T-helper 17 cell (primary cell): ENCODE results near the gene NUDCD3. TPM values are rescaled to one million over a fixed set of nuclear protein-coding genes. Genes with fewer than 3 reads are reported as not detected.

Experiments
- ATAC-seq: fragments of 150-1000 bp; cut with Tn5 transposase; 2 replicates; pipeline ENCODE4 v1.10.0; 2021; ENCODE audit warnings: mild to moderate bottlenecking, moderate library complexity
- DNase-seq, 3 donors: peaks; one replicate each; pipeline versions ENCODE4 v3.0.0 to v3.0.0-alpha.2; 2020 to 2021
- H3K9me3 ChIP-seq: one replicate; pipeline ENCODE4 v1.7.0; 2013; ENCODE audit warnings: low read length, mild to moderate bottlenecking; ENCODE audit not compliant: control insufficient read depth, poor library complexity, severe bottlenecking
- H3K27ac Mint-ChIP-seq: one replicate; pipeline ENCODE4 v1.8.0; 2022; ENCODE audit warnings: mild to moderate bottlenecking, moderate library complexity, mixed read lengths
- H3K27me3 Mint-ChIP-seq: one replicate; pipeline ENCODE4 v1.8.0; 2022; ENCODE audit warnings: mixed read lengths
- H3K36me3 Mint-ChIP-seq: one replicate; pipeline ENCODE4 v1.8.0; 2022; ENCODE audit warnings: low read depth, mixed read lengths
- H3K4me1 Mint-ChIP-seq: one replicate; pipeline ENCODE4 v1.8.0; 2022; ENCODE audit warnings: mild to moderate bottlenecking, mixed read lengths
- H3K4me3 Mint-ChIP-seq: one replicate; pipeline ENCODE4 v1.8.0; 2022; ENCODE audit warnings: mild to moderate bottlenecking, moderate library complexity, mixed read lengths
- total RNA-seq, 4 donors: library from RNA in 2 of 4; stranded (reverse) in 2 of 4; gene quantifications; one replicate each; pipeline ENCODE4 v1.2.3 and lab custom pipeline; 2022 to 2026

NUDCD3 gene
- total RNA-seq, 2 donors from 2014 or later: 61.4 to 69.2 TPM

- peaks cover 8% of the 10 kb centered on the region for H3K4me1 Mint-ChIP-seq
- ATAC-seq (no peak), DNase-seq (no peak)
- no peaks in the 10 kb centered on the region for H3K36me3 Mint-ChIP-seq
- H3K9me3 ChIP-seq: peaks cover 2% of the 10 kb centered on the region
- H3K27me3 Mint-ChIP-seq: no peaks in the 10 kb centered on the region
- no peak overlapping the region for H3K27ac Mint-ChIP-seq
- H3K4me3 Mint-ChIP-seq: no peak overlapping the region
Observed at GRCh38 chr7:44531421-44532380, 41.2 kb upstream of the NUDCD3 start.

DNA sequence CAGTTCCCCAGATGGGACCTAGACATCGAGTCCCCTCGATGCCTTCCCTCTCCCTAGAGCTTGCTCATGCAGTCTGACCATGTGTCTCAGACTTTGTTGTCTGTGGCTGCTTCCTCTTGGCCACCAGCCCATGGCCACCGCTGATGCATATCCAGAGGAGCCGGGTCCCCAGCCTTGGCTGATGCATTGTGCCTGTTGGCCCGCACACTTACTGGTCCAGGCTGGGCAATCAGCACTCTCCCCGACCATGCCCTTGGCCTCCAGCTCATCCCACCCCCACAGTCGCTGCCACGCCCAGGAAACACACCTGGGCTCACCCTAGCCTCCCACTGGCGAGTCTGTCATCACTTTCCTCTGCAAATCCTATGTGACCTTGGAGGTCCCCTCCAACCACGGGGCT is 40.5 kb upstream of the NUDCD3 start:
- no peak overlapping the region for H3K4me3 Mint-ChIP-seq
- DNase-seq (no peak), ATAC-seq (no peak)
- no peaks in the 10 kb centered on the region for H3K27me3 Mint-ChIP-seq
- H3K9me3 ChIP-seq: peaks cover 2% of the 10 kb centered on the region
- peak overlapping the region; percentile 34 for H3K27ac Mint-ChIP-seq
- no peaks in the 10 kb centered on the region for H3K36me3 Mint-ChIP-seq
- H3K4me1 Mint-ChIP-seq: peaks cover 8% of the 10 kb centered on the region

GRCh38 chr7:44524811-44525388 is 34.4 kb upstream of the NUDCD3 start:
- no peak for ATAC-seq
- H3K9me3 ChIP-seq: peaks cover 2% of the 10 kb centered on the region
- no peak overlapping the region for H3K4me3 Mint-ChIP-seq
- DNase-seq: no peak
- peaks cover 3% of the 10 kb centered on the region for H3K36me3 Mint-ChIP-seq
- no peaks in the 10 kb centered on the region for H3K4me1 Mint-ChIP-seq
- peaks cover 18% of the 10 kb centered on the region for H3K27me3 Mint-ChIP-seq
- H3K27ac Mint-ChIP-seq: no peak overlapping the region

DNA sequence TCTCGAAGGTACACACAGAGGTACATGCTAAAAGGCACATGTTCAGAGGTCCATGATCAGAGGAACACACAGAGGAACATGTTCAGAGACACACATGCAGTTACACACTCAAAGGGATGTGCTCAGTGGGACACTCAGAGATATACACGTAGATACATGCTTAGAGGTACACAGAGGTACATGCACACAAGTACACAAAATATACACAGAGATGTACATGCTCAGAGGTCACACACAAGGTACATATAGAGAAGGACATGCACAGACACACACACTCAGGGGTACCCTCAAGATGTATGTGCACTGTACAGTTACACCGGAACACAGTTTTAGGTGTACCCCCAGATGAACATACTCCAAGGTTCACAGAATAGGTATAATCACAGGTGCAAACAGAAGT is 31.9 kb upstream of the NUDCD3 start:
- peaks cover 2% of the 10 kb centered on the region for H3K9me3 ChIP-seq
- Mint-ChIP-seq H3K27ac (no peak overlapping the region), H3K27me3 (peaks cover 29% of the 10 kb centered on the region), H3K4me3 (no peak overlapping the region), H3K4me1 (peaks cover 2% of the 10 kb centered on the region), H3K36me3 (peaks cover 3% of the 10 kb centered on the region)
- DNase-seq (no peak), ATAC-seq (no peak)

DNA sequence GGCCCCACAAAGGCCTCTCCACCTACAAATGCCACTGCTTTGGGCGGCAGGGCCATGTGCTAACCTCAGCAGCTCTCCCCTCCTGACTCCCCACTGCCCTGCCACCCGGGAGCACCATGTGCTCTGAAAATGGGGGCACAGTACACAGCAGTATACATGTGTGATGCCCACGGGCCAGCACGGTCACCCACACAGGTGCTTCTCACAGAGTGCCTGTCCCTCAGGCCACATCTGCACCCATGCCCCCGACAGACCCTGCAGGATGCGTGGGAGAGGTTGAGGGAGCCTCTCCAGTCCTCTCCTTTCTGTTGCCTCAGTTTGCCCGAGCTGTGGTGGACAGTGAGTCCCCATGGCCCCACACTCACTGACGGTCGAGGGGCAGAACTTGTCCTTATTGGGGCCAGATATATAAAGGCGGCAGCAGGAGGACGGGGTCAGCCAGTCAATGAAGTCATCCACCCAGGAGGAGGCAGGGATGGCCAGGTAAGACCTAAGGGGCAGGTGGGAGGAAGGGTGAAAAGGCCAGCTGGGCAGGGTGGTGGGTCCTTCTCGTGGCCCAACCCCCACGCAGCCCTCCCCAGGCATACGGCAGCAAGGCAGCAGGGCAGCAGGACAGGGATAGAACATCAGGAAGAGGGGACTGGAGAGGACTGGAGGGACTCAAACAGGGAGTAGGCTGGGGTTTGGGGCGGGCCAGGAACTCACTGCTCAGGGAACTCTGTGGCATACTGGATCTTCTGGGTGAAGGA is 31.1 kb upstream of the NUDCD3 start:
- H3K4me1 Mint-ChIP-seq: peaks cover 2% of the 10 kb centered on the region
- peaks cover 3% of the 10 kb centered on the region for H3K36me3 Mint-ChIP-seq

DNA sequence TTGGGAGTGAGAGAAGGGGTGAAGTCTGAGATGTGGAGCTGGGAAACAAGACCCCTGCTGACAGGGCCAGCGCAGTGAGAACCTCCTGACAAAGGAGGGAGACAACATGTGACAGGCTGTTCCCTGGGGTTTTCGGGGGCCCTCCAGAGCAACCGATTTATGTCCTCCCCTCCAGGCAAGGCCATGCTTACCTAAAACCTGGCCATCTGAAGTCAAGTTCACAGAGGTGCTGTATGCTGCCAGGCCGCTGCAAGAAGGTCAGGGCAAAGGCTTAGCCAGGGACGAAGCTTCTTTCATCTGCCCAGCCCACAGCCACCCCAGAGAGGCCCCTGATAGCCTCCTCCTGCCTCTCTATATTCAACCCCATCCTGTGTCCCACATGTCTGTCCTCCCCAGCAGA is 30.1 kb upstream of the NUDCD3 start:
- H3K27me3 Mint-ChIP-seq: peaks cover 29% of the 10 kb centered on the region
- ATAC-seq: no peak
- H3K4me3 Mint-ChIP-seq: no peak overlapping the region
- H3K27ac Mint-ChIP-seq: no peak overlapping the region
- H3K36me3 Mint-ChIP-seq: peaks cover 3% of the 10 kb centered on the region
- H3K9me3 ChIP-seq: no peaks in the 10 kb centered on the region
- DNase-seq: no peak
- peaks cover 2% of the 10 kb centered on the region for H3K4me1 Mint-ChIP-seq

More for the DNA sequence above, 31.1 kb upstream of the NUDCD3 start:
- DNase-seq (no peak), ATAC-seq (no peak)
- no peak overlapping the region for H3K4me3 Mint-ChIP-seq
- H3K27me3 Mint-ChIP-seq: peaks cover 29% of the 10 kb centered on the region
- no peaks in the 10 kb centered on the region for H3K9me3 ChIP-seq
- H3K27ac Mint-ChIP-seq: no peak overlapping the region

- Mint-ChIP-seq H3K27me3 (peaks cover 29% of the 10 kb centered on the region), H3K4me3 (no peak overlapping the region), H3K4me1 (peaks cover 2% of the 10 kb centered on the region), H3K36me3 (peaks cover 3% of the 10 kb centered on the region), H3K27ac (no peak overlapping the region)
- DNase-seq: no peak
- no peak for ATAC-seq
- no peaks in the 10 kb centered on the region for H3K9me3 ChIP-seq
Observed at GRCh38 chr7:44519546-44519945, 29.1 kb upstream of the NUDCD3 start.

DNA sequence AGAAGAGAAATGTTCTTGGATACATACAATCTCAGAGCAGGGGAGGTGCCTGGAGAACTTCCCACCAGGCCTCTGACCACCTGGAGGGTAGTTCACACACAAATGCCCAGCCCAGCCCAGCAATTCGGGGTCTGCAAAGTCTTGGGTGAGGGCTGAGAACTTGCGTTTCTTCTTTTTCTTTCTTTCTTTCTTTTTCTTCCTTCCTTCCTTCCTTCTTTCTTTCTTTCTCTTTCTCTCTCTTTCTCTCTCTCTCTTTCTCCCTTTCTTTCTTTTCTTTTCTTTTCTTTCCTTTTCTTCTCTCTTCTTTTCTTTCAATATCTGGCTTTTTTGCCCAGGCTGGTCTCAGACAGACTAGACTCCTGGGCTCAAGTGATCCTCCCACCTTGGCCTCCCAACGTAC is 28.3 kb upstream of the NUDCD3 start:
- ATAC-seq: no peak
- Mint-ChIP-seq H3K27me3 (peaks cover 29% of the 10 kb centered on the region), H3K36me3 (peaks cover 3% of the 10 kb centered on the region), H3K4me3 (no peak overlapping the region), H3K27ac (no peak overlapping the region), H3K4me1 (peaks cover 2% of the 10 kb centered on the region)
- DNase-seq: no peak
- H3K9me3 ChIP-seq: no peaks in the 10 kb centered on the region

DNA sequence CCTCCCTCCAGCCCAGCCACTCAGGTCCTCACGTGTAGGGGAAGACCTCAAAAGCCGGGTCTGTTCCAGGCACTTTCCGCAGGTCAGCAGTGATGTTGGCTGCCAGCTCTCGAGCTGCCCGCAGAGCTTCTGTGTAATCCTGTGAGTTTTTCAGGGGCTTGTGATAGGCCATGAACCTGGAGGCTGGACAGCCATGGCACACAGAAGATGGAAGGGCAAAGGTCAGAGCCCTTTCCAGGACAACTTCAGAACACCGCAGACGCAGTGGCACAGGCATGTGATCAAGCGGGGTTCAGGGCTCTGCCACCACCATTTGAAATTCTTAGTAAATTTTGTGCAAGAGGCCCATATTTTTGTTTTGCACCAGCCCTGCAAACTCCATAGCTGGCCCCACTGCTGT is 26.7 kb upstream of the NUDCD3 start:
- Mint-ChIP-seq H3K27me3 (peaks cover 33% of the 10 kb centered on the region), H3K27ac (no peak overlapping the region), H3K4me3 (no peak overlapping the region), H3K36me3 (peaks cover 5% of the 10 kb centered on the region), H3K4me1 (peaks cover 5% of the 10 kb centered on the region)
- no peak for DNase-seq
- no peak for ATAC-seq
- H3K9me3 ChIP-seq: no peaks in the 10 kb centered on the region

DNA sequence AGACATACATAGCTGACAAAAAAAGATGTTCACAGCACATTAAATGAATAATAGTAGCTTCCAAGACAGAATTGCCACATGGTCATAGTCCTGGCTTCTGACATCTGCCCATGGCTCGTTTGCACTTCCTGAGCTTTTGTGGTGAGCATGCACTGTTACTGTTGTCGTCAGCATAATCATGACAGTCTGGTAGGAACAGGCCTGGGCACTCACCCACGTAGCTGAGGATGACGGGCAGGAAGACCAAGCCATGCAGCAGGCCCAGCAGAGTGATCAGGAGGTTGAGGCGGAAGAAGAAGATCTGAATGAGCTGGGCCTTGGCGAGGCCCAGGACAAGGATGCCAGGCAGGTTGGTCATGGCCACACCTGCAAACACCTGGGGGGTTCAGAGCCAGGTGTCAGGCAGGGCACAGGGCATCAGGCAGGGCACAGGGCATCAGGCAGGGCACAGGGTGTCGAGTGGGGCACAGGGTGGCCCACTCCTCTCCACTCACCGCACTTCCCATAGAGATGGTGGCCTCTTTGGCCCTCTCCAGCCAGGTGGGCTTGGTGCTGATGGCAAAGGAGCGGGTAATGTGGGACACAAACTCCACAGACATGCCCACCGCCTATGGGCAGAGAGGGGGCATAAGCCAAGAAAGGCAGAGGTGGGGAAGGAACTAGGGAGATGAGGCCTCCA is 25.3 kb upstream of the NUDCD3 start:
- DNase-seq (no peak), ATAC-seq (no peak)
- H3K9me3 ChIP-seq: no peaks in the 10 kb centered on the region
- Mint-ChIP-seq H3K4me1 (peaks cover 5% of the 10 kb centered on the region), H3K36me3 (peaks cover 8% of the 10 kb centered on the region), H3K27me3 (peaks cover 33% of the 10 kb centered on the region), H3K4me3 (no peak overlapping the region), H3K27ac (no peak overlapping the region)

- Mint-ChIP-seq H3K36me3 (peaks cover 8% of the 10 kb centered on the region), H3K4me3 (no peak overlapping the region), H3K27ac (no peak overlapping the region), H3K4me1 (peaks cover 3% of the 10 kb centered on the region), H3K27me3 (peaks cover 15% of the 10 kb centered on the region)
- no peak for DNase-seq
- no peak for ATAC-seq
- H3K9me3 ChIP-seq: no peaks in the 10 kb centered on the region
Observed at GRCh38 chr7:44512736-44513135, 22.3 kb upstream of the NUDCD3 start.

- Mint-ChIP-seq H3K4me3 (no peak overlapping the region), H3K4me1 (peaks cover 3% of the 10 kb centered on the region), H3K27me3 (peaks cover 15% of the 10 kb centered on the region), H3K36me3 (peaks cover 8% of the 10 kb centered on the region), H3K27ac (no peak overlapping the region)
- H3K9me3 ChIP-seq: no peaks in the 10 kb centered on the region
- no peak for ATAC-seq
- no peak for DNase-seq
Observed at GRCh38 chr7:44511863-44512468, 21.5 kb upstream of the NUDCD3 start.
